HepG2 (cell line): ENCODE results near the gene SEC61G. TPM values are rescaled to one million over a fixed set of nuclear protein-coding genes. Genes with fewer than 3 reads are reported as not detected.

ENCODE experiments used
- AKNA ChIP-seq: sonication (generic); formaldehyde crosslinking; IDR thresholded peaks from 2 replicates; pipeline ENCODE4 v1.4.0; 2020; ENCODE audit warnings: missing genetic modification reagents, borderline replicate concordance
- BRCA1 ChIP-seq: sonication (generic); formaldehyde crosslinking; IDR thresholded peaks from 2 replicates; pipeline ENCODE4 v1.4.0; 2020; ENCODE audit warnings: missing genetic modification reagents
- CTCF ChIP-seq: sonication (generic); formaldehyde crosslinking; IDR thresholded peaks from 2 replicates; pipeline ENCODE4 v1.5.0; 2020; ENCODE audit warnings: mild to moderate bottlenecking, missing genetic modification reagents, moderate library complexity
- ESRRA ChIP-seq: sonication (generic); formaldehyde crosslinking; IDR thresholded peaks from 2 replicates; pipeline ENCODE4 v1.5.1; 2020; ENCODE audit warnings: mild to moderate bottlenecking, low read depth, missing genetic modification reagents
- FLYWCH1 ChIP-seq: sonication (generic); formaldehyde crosslinking; IDR thresholded peaks from 2 replicates; pipeline ENCODE4 v1.8.1; 2023; ENCODE audit warnings: mild to moderate bottlenecking, missing genetic modification reagents
- HMGXB3 ChIP-seq: sonication (generic); formaldehyde crosslinking; IDR thresholded peaks from 2 replicates; pipeline ENCODE4 v1.4.0; 2020; ENCODE audit warnings: missing genetic modification reagents, borderline replicate concordance
- HNF1A ChIP-seq, 2 experiments: sonication (generic) in 1 of 2; formaldehyde crosslinking in 1 of 2; IDR thresholded peaks; 2 replicates each; pipeline versions ENCODE4 v1.4.0 to v1.6.1; 2016 to 2020; ENCODE audit warnings: borderline replicate concordance in 1 of 2, low read depth in 1 of 2, mild to moderate bottlenecking in 1 of 2, missing genetic modification reagents in 1 of 2
- MIER2 ChIP-seq: IDR thresholded peaks from 2 replicates; pipeline ENCODE4 v1.6.1; 2016; ENCODE audit warnings: missing biosample characterization, missing genetic modification reagents
- PHB2 ChIP-seq: fragments of 450-650 bp; IDR thresholded peaks from 2 replicates; pipeline ENCODE4 v1.6.1; 2018; ENCODE audit not compliant: partially characterized antibody
- ZNF552 ChIP-seq: sonication (generic); formaldehyde crosslinking; IDR thresholded peaks from 2 replicates; pipeline ENCODE4 v1.9.0; 2022; ENCODE audit warnings: missing genetic modification reagents, mild to moderate bottlenecking, borderline replicate concordance
- ZNF670 ChIP-seq: sonication (generic); formaldehyde crosslinking; IDR thresholded peaks from 2 replicates; pipeline ENCODE4 v1.8.0; 2022; ENCODE audit warnings: mild to moderate bottlenecking, missing genetic modification reagents, borderline replicate concordance
- polyA plus RNA-seq, 8 experiments: library from polyadenylated mRNA; depleted of rRNA in 3 of 8; stranded (reverse) in 7 of 8; unstranded in 1 of 8; fragments of >200 nt; fragmentation: Illumina TruSeq in 4 of 8; extraction: Trizol in 4 of 8; gene quantifications; 2 replicates each; pipeline versions ENCODE4 v1.2.1 to v1.2.3, GENCODE V29; 2011 to 2016; ENCODE audit warnings: low read depth in 4 of 8, missing spikeins in 1 of 8, mixed read lengths in 1 of 8; ENCODE audit not compliant: insufficient read depth in 1 of 8
- total RNA-seq, 5 experiments: library from RNA; depleted of rRNA; stranded (reverse); fragments of >200 nt; fragmentation: Illumina TruSeq; extraction: Trizol; gene quantifications; 2 replicates each; pipeline ENCODE4 v1.2.3, GENCODE V29; 2016; ENCODE audit warnings: low read depth in 1 of 5

SEC61G gene
- total and polyA plus RNA-seq, 2 of the 13 experiments (the other 11 are each of a cell fraction or from before 2014, with no cell fraction given) = 126 to 328 TPM

GRCh38 chr7:54758702-54759592, at the start of gene SEC61G (continued):
- no peak for TF ChIP-seq CTCF (CRISPR knock-in tag)
- no peak for TF ChIP-seq ESRRA (CRISPR knock-in tag)
- TF ChIP-seq FLYWCH1 = no peak
- peak; percentile 38; the same call in 1 of the 2 replicates for TF ChIP-seq BRCA1 (CRISPR knock-in tag)
- TF ChIP-seq ZNF552 = no peak
- no peak for TF ChIP-seq AKNA (CRISPR knock-in tag)
- TF ChIP-seq ZNF670 = peak; percentile 75; the same call in 1 of the 2 replicates
- TF ChIP-seq HNF1A (IDR thresholded peaks at IDR 0.05; ENCODE audit: low read depth) = no peak
- no peak; the same call in 1 of the 2 replicates for TF ChIP-seq HNF1A (CRISPR knock-in tag; IDR thresholded peaks at IDR 0.05; ENCODE audit: borderline replicate concordance)
- TF ChIP-seq HMGXB3 (CRISPR knock-in tag) = peak; percentile 59; the same call in 1 of the 2 replicates
- no peak for TF ChIP-seq MIER2 (CRISPR knock-in tag)
- TF ChIP-seq PHB2 = no peak
